ENCODE data around the gene CCDC178.

CCDC178 gene

GRCh38 chr18:32891797-32892196 lies 548.7 kb downstream of the CCDC178 start:
- H3K4me3 Mint-ChIP-seq: no peak overlapping the region
- H3K9me3 Mint-ChIP-seq: peaks cover 8% of the 10 kb centered on the region
- peaks cover 4% of the 10 kb centered on the region for H3K36me3 Mint-ChIP-seq (ENCODE audit: low read depth)

GRCh38 chr18:32891130-32891529 lies 549.4 kb downstream of the CCDC178 start:
- Mint-ChIP-seq H3K27ac (no peak overlapping the region), H3K36me3 (ENCODE audit: low read depth) (no peaks in the 10 kb centered on the region), H3K4me1 (peaks cover 5% of the 10 kb centered on the region), H3K27me3 (ENCODE audit: low read depth) (no peaks in the 10 kb centered on the region), H3K9me3 (peaks cover 2% of the 10 kb centered on the region), H3K4me3 (no peak overlapping the region)
- no peak for TF ChIP-seq CTCF (IDR thresholded peaks at IDR 0.05; ENCODE audit: unreplicated experiment in 3 of 3)

More at GRCh38 chr18:32891797-32892196, 548.7 kb downstream of the CCDC178 start:
- H3K27me3 Mint-ChIP-seq (ENCODE audit: low read depth): no peaks in the 10 kb centered on the region
- no peak for TF ChIP-seq CTCF (IDR thresholded peaks at IDR 0.05; ENCODE audit: unreplicated experiment in 3 of 3)
- H3K27ac Mint-ChIP-seq: no peak overlapping the region
- peaks cover 5% of the 10 kb centered on the region for H3K4me1 Mint-ChIP-seq

- TF ChIP-seq CTCF (IDR thresholded peaks at IDR 0.05; ENCODE audit: unreplicated experiment in 3 of 3): no peak
- Mint-ChIP-seq H3K4me1 (peaks cover 5% of the 10 kb centered on the region), H3K9me3 (peaks cover 2% of the 10 kb centered on the region), H3K4me3 (no peak overlapping the region), H3K36me3 (ENCODE audit: low read depth) (no peaks in the 10 kb centered on the region), H3K27ac (peak overlapping the region in 1 of 3 experiments; percentile 20), H3K27me3 (ENCODE audit: low read depth) (no peaks in the 10 kb centered on the region)
These were observed 550.6 kb downstream of the CCDC178 start for GRCh38 chr18:32889615-32890593.

- Mint-ChIP-seq H3K27ac (peak overlapping the region in 1 of 3 experiments; percentile 23), H3K27me3 (ENCODE audit: low read depth) (no peaks in the 10 kb centered on the region), H3K4me3 (no peak overlapping the region), H3K9me3 (no peaks in the 10 kb centered on the region), H3K4me1 (peaks cover 5% of the 10 kb centered on the region), H3K36me3 (ENCODE audit: low read depth) (no peaks in the 10 kb centered on the region)
- no peak for TF ChIP-seq CTCF (IDR thresholded peaks at IDR 0.05; ENCODE audit: unreplicated experiment in 3 of 3)
These were observed 552.2 kb downstream of the CCDC178 start for GRCh38 chr18:32888306-32888705.

Data from nephron (organoid).